Suprapubic skin (tissue), 4 donors: ENCODE measurements around the gene FKBP6. TPM values are rescaled to one million over a fixed set of nuclear protein-coding genes. Genes with fewer than 3 reads are reported as not detected.
"Not testable (repeated sequence)": the region's sequence is repeated elsewhere in the genome, so short reads cannot be mapped to it uniquely, and the experiment has no call there.

ENCODE experiments used
- DNase-seq, 2 donors: peaks; one replicate each; pipeline ENCODE4 v3.0.0-alpha.2; 2019; ENCODE audit warnings: low spot score in 2 of 2
- H3K27ac ChIP-seq: fragments of 200-600 bp; sonication (generic); one replicate; pipeline ENCODE4 v1.5.1; 2019
- H3K27me3 ChIP-seq: fragments of 200-600 bp; sonication (generic); one replicate; pipeline ENCODE4 v1.5.1; 2019
- H3K36me3 ChIP-seq: fragments of 200-600 bp; sonication (generic); one replicate; pipeline ENCODE4 v1.5.1; 2019
- H3K4me1 ChIP-seq: fragments of 200-600 bp; sonication (generic); one replicate; pipeline ENCODE4 v1.5.1; 2019
- H3K4me3 ChIP-seq: fragments of 200-600 bp; sonication (generic); one replicate; pipeline ENCODE4 v1.5.1; 2019; ENCODE audit warnings: mild to moderate bottlenecking
- H3K9me3 ChIP-seq: fragments of 200-600 bp; sonication (generic); one replicate; pipeline ENCODE4 v1.5.1; 2019
- CTCF ChIP-seq, 2 donors: fragments of 200-600 bp in 1 of 2; fragments of 450-650 bp in 1 of 2; sonication (generic) in 1 of 2; IDR thresholded peaks; one replicate each; pipeline ENCODE4 v1.5.1; 2016 to 2019; ENCODE audit warnings: antibody characterized with exemption in 2 of 2, mild to moderate bottlenecking in 1 of 2, moderate library complexity in 1 of 2
- EP300 ChIP-seq: sonication (generic); formaldehyde crosslinking; IDR thresholded peaks from one replicate; pipeline ENCODE4 v1.6.1; 2017; ENCODE audit warnings: antibody characterized with exemption
- POLR2A ChIP-seq, 2 donors: fragments of 450-650 bp; IDR thresholded peaks; one replicate each; pipeline ENCODE4 v1.6.1; 2017; ENCODE audit warnings: antibody characterized with exemption in 2 of 2, mild to moderate bottlenecking in 2 of 2, moderate library complexity in 2 of 2
- POLR2AphosphoS5 ChIP-seq, 3 donors: sonication (generic); formaldehyde crosslinking; IDR thresholded peaks; one replicate each; pipeline ENCODE4 v1.6.1; 2017; ENCODE audit warnings: antibody characterized with exemption in 3 of 3
- WGBS: methylation state at CpG from one replicate; pipeline ENCODE4 v1.1.5; 2018; 5-methylcytosine and 5-hydroxymethylcytosine counted together
- total RNA-seq, 4 donors: library from RNA; depleted of rRNA; stranded (reverse); fragments of >200 nt; gene quantifications; one replicate each; pipeline ENCODE4 v1.1.0, GENCODE V29; 2016

Gene FKBP6
- total RNA-seq, 4 donors from 2014 or later: not detected

GRCh38 chr7:73324081-73324845 lies 3.7 kb upstream of the FKBP6 start:
- H3K27ac ChIP-seq, H3K9me3 ChIP-seq, H3K4me1 ChIP-seq, DNase-seq, H3K36me3 ChIP-seq, H3K27me3 ChIP-seq: not testable (repeated sequence)
- 2% methylated on average over 15 of the region's 31 CpGs for WGBS
- peak in 1 of 2 donors; percentile 31 for TF ChIP-seq CTCF (IDR thresholded peaks at IDR 0.05)
- H3K4me3 ChIP-seq: peak overlapping the region; percentile 2

- not testable (repeated sequence) for H3K27ac ChIP-seq, H3K27me3 ChIP-seq, H3K36me3 ChIP-seq, H3K9me3 ChIP-seq, DNase-seq, H3K4me3 ChIP-seq, H3K4me1 ChIP-seq
- 81% methylated on average over 4 of the region's 6 CpGs for WGBS
Observed at GRCh38 chr7:73325424-73325823, 2.5 kb upstream of the FKBP6 start.

GRCh38 chr7:73327449-73327848 lies 512 bp upstream of the FKBP6 start:
- WGBS: 91% methylated on average over 10 of the region's 13 CpGs
- not testable (repeated sequence) for H3K27me3 ChIP-seq

GRCh38 chr7:73328696-73329095 lies 735 bp downstream of the FKBP6 start:
- 99% methylated on average over 10 of the region's 10 CpGs for WGBS
- H3K4me3 ChIP-seq: no peak overlapping the region
- no peak for DNase-seq

More at GRCh38 chr7:73327449-73327848, 512 bp upstream of the FKBP6 start:
- not testable (repeated sequence) for H3K9me3 ChIP-seq, H3K4me3 ChIP-seq, DNase-seq, H3K36me3 ChIP-seq, H3K4me1 ChIP-seq, H3K27ac ChIP-seq

GRCh38 chr7:73329861-73330581 lies 2.1 kb downstream of the FKBP6 start:
- DNase-seq: no peak
- H3K27me3 ChIP-seq: no peaks in the 10 kb centered on the region
- WGBS: 59% methylated on average over 4 of the region's 11 CpGs
- H3K9me3 ChIP-seq: no peaks in the 10 kb centered on the region
- TF ChIP-seq CTCF (IDR thresholded peaks at IDR 0.05) (no peak), POLR2A (IDR thresholded peaks at IDR 0.05) (no peak), POLR2AphosphoS5 (IDR thresholded peaks at IDR 0.05) (no peak), EP300 (no peak)
- H3K4me3 ChIP-seq: no peak overlapping the region
- H3K4me1 ChIP-seq: no peaks in the 10 kb centered on the region
- H3K27ac ChIP-seq: no peak overlapping the region
- no peaks in the 10 kb centered on the region for H3K36me3 ChIP-seq

More at GRCh38 chr7:73328696-73329095, 735 bp downstream of the FKBP6 start:
- H3K4me1 ChIP-seq: peaks cover 5% of the 10 kb centered on the region
- no peak overlapping the region for H3K27ac ChIP-seq
- TF ChIP-seq CTCF (IDR thresholded peaks at IDR 0.05): no peak
- no peak for TF ChIP-seq POLR2A (IDR thresholded peaks at IDR 0.05)
- no peak for TF ChIP-seq EP300
- no peak for TF ChIP-seq POLR2AphosphoS5 (IDR thresholded peaks at IDR 0.05)
- H3K9me3 ChIP-seq: no peaks in the 10 kb centered on the region
- no peaks in the 10 kb centered on the region for H3K36me3 ChIP-seq
- no peaks in the 10 kb centered on the region for H3K27me3 ChIP-seq

GRCh38 chr7:73330772-73331171 lies 2.8 kb downstream of the FKBP6 start:
- H3K27me3 ChIP-seq: no peaks in the 10 kb centered on the region
- no peak overlapping the region for H3K27ac ChIP-seq
- H3K4me1 ChIP-seq: no peaks in the 10 kb centered on the region
- H3K4me3 ChIP-seq: no peak overlapping the region
- no peak for DNase-seq
- H3K9me3 ChIP-seq: no peaks in the 10 kb centered on the region
- 64% methylated on average over 6 of the region's 6 CpGs for WGBS
- no peaks in the 10 kb centered on the region for H3K36me3 ChIP-seq
- TF ChIP-seq EP300 (no peak), POLR2AphosphoS5 (IDR thresholded peaks at IDR 0.05) (no peak), POLR2A (IDR thresholded peaks at IDR 0.05) (no peak), CTCF (IDR thresholded peaks at IDR 0.05) (no peak)
